ENCODE measurements around the gene EML4.
A peak's percentile ranks its signal among the peaks of the same experiment; 100 is the strongest.

EML4 gene

GRCh38 chr2:42140496-42140895 is 28.7 kb upstream of the EML4 start:
- no peak overlapping the region for H3K27ac ChIP-seq (ENCODE audit: low read depth, low read length)
- H3K4me3 ChIP-seq (ENCODE audit: low read depth, low read length): no peak overlapping the region
- H3K4me1 ChIP-seq (ENCODE audit: control insufficient read depth, insufficient read depth, low read length): peaks cover 22% of the 10 kb centered on the region
- no peaks in the 10 kb centered on the region for H3K9me3 ChIP-seq (ENCODE audit: control insufficient read depth, insufficient read depth, low read length)
- no peaks in the 10 kb centered on the region for H3K27me3 ChIP-seq (ENCODE audit: control insufficient read depth, insufficient read depth, low read length)
- H3K36me3 ChIP-seq (ENCODE audit: control insufficient read depth, insufficient read depth, low read length): no peaks in the 10 kb centered on the region
- no peak overlapping the region for H3K9ac ChIP-seq (ENCODE audit: low read depth, low read length)

DNA sequence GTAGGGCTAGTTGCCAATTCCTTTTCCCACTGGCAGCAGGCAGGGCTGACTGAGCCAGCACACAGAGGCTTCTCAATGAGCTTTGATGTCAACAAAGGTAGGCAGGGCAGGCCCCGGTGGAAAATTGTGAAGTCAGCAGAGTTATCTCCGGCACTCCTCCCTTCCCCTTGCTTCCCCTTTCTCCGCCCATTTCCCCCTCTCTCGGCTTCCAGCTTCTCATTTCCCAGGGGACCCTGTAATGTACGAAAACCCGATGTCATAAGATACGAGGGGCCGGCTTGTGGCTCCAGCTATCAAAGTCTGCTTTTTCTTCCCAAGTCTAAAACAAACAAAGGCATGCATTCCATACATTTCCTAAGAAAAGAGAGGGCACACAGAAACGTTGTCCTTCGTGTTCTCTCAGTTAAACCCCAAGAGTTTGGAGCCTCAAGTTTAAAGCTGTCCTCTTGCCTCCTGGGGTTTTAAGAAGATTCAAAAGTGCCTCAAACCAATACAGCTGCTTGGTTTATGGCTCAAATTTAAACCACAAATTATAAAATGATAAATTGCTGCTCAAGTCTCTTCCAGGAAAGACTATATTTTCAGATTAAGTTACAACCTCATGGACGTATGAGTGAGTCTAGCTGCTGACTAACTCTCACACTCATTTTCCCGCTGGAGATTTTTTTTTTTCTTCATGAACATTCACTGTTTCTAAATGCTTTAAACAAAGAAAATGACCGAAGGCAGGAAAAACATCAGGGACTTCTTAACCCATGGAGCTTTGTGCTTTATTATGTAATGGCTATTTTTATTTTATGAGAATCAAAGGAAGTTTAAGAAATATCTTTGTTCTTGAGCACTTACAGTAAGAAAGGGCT is 27.2 kb upstream of the EML4 start:
- peak overlapping the region; percentile 22; the same call in 1 of the 2 replicates for H3K9ac ChIP-seq (ENCODE audit: low read depth, low read length)
- H3K27me3 ChIP-seq (ENCODE audit: control insufficient read depth, insufficient read depth, low read length): no peaks in the 10 kb centered on the region
- peaks cover 22% of the 10 kb centered on the region for H3K4me1 ChIP-seq (ENCODE audit: control insufficient read depth, insufficient read depth, low read length)
- peak overlapping the region; percentile 83 for H3K27ac ChIP-seq (ENCODE audit: low read depth, low read length)
- H3K9me3 ChIP-seq (ENCODE audit: control insufficient read depth, insufficient read depth, low read length): no peaks in the 10 kb centered on the region
- peak overlapping the region; percentile 40 for H3K4me3 ChIP-seq (ENCODE audit: low read depth, low read length)
- H3K36me3 ChIP-seq (ENCODE audit: control insufficient read depth, insufficient read depth, low read length): no peaks in the 10 kb centered on the region

GRCh38 chr2:42142547-42143184 is 26.5 kb upstream of the EML4 start:
- Histone ChIP-seq H3K4me3 (ENCODE audit: low read depth, low read length) (no peak overlapping the region), H3K4me1 (ENCODE audit: control insufficient read depth, insufficient read depth, low read length) (peaks cover 22% of the 10 kb centered on the region), H3K27ac (ENCODE audit: low read depth, low read length) (peak overlapping the region; percentile 83)

GRCh38 chr2:42147641-42148274 is 21.4 kb upstream of the EML4 start:
- H3K4me1 ChIP-seq (ENCODE audit: control insufficient read depth, insufficient read depth, low read length): peaks cover 2% of the 10 kb centered on the region
- no peaks in the 10 kb centered on the region for H3K27me3 ChIP-seq (ENCODE audit: control insufficient read depth, insufficient read depth, low read length)
- no peaks in the 10 kb centered on the region for H3K36me3 ChIP-seq (ENCODE audit: control insufficient read depth, insufficient read depth, low read length)
- no peak overlapping the region for H3K4me3 ChIP-seq (ENCODE audit: low read depth, low read length)
- H3K9ac ChIP-seq (ENCODE audit: low read depth, low read length): no peak overlapping the region
- H3K9me3 ChIP-seq (ENCODE audit: control insufficient read depth, insufficient read depth, low read length): no peaks in the 10 kb centered on the region
- H3K27ac ChIP-seq (ENCODE audit: low read depth, low read length): no peak overlapping the region

More at GRCh38 chr2:42142547-42143184, 26.5 kb upstream of the EML4 start:
- Histone ChIP-seq H3K9me3 (ENCODE audit: control insufficient read depth, insufficient read depth, low read length) (no peaks in the 10 kb centered on the region), H3K27me3 (ENCODE audit: control insufficient read depth, insufficient read depth, low read length) (no peaks in the 10 kb centered on the region), H3K36me3 (ENCODE audit: control insufficient read depth, insufficient read depth, low read length) (no peaks in the 10 kb centered on the region), H3K9ac (ENCODE audit: low read depth, low read length) (no peak overlapping the region)

GRCh38 chr2:42150159-42150558 is 19.0 kb upstream of the EML4 start:
- Histone ChIP-seq H3K4me1 (ENCODE audit: control insufficient read depth, insufficient read depth, low read length) (peaks cover 9% of the 10 kb centered on the region; the same call in 1 of the 2 replicates), H3K9me3 (ENCODE audit: control insufficient read depth, insufficient read depth, low read length) (no peaks in the 10 kb centered on the region), H3K27me3 (ENCODE audit: control insufficient read depth, insufficient read depth, low read length) (no peaks in the 10 kb centered on the region), H3K4me3 (ENCODE audit: low read depth, low read length) (no peak overlapping the region), H3K9ac (ENCODE audit: low read depth, low read length) (no peak overlapping the region), H3K27ac (ENCODE audit: low read depth, low read length) (no peak overlapping the region), H3K36me3 (ENCODE audit: control insufficient read depth, insufficient read depth, low read length) (no peaks in the 10 kb centered on the region)

- H3K9ac ChIP-seq (ENCODE audit: low read depth, low read length): no peak overlapping the region
- no peak overlapping the region for H3K27ac ChIP-seq (ENCODE audit: low read depth, low read length)
- no peaks in the 10 kb centered on the region for H3K36me3 ChIP-seq (ENCODE audit: control insufficient read depth, insufficient read depth, low read length)
- H3K4me1 ChIP-seq (ENCODE audit: control insufficient read depth, insufficient read depth, low read length): peaks cover 12% of the 10 kb centered on the region; the same call in 1 of the 2 replicates
- H3K27me3 ChIP-seq (ENCODE audit: control insufficient read depth, insufficient read depth, low read length): no peaks in the 10 kb centered on the region
- H3K4me3 ChIP-seq (ENCODE audit: low read depth, low read length): no peak overlapping the region
- H3K9me3 ChIP-seq (ENCODE audit: control insufficient read depth, insufficient read depth, low read length): no peaks in the 10 kb centered on the region
Measured at GRCh38 chr2:42153944-42154581, 15.1 kb upstream of the EML4 start.

GRCh38 chr2:42156721-42157120 is 12.4 kb upstream of the EML4 start:
- Histone ChIP-seq H3K27me3 (ENCODE audit: control insufficient read depth, insufficient read depth, low read length) (no peaks in the 10 kb centered on the region), H3K9ac (ENCODE audit: low read depth, low read length) (no peak overlapping the region)

DNA sequence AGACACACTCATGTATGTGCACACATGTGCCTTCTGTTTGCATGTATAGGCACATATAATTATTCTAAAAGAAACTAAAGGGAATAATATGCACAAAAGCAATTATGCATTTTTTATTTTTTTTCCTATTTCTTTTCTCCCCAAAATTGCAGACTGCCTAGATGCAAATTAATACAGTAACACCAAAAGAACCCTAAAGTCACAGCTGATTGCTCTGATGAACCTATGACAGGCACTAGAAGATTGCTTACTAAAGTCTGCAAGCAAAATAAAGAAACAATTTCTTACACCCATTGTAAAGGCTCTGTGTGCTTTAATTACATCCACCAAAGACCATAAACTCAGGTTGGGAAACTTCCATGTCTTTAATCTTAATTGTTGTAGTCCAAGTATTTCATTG is 7.7 kb upstream of the EML4 start:
- Histone ChIP-seq H3K36me3 (ENCODE audit: control insufficient read depth, insufficient read depth, low read length) (no peaks in the 10 kb centered on the region), H3K4me1 (ENCODE audit: control insufficient read depth, insufficient read depth, low read length) (0 out of 2 replicates have a peak, but pooled peaks cover 3% of the 10 kb centered on the region), H3K9ac (ENCODE audit: low read depth, low read length) (no peak overlapping the region), H3K9me3 (ENCODE audit: control insufficient read depth, insufficient read depth, low read length) (no peaks in the 10 kb centered on the region), H3K27ac (ENCODE audit: low read depth, low read length) (no peak overlapping the region), H3K4me3 (ENCODE audit: low read depth, low read length) (no peak overlapping the region), H3K27me3 (ENCODE audit: control insufficient read depth, insufficient read depth, low read length) (no peaks in the 10 kb centered on the region)

More at GRCh38 chr2:42156721-42157120, 12.4 kb upstream of the EML4 start:
- Histone ChIP-seq H3K9me3 (ENCODE audit: control insufficient read depth, insufficient read depth, low read length) (no peaks in the 10 kb centered on the region), H3K36me3 (ENCODE audit: control insufficient read depth, insufficient read depth, low read length) (no peaks in the 10 kb centered on the region), H3K4me3 (ENCODE audit: low read depth, low read length) (no peak overlapping the region), H3K27ac (ENCODE audit: low read depth, low read length) (no peak overlapping the region), H3K4me1 (ENCODE audit: control insufficient read depth, insufficient read depth, low read length) (peaks cover 12% of the 10 kb centered on the region; the same call in 1 of the 2 replicates)

- H3K36me3 ChIP-seq (ENCODE audit: control insufficient read depth, insufficient read depth, low read length): no peaks in the 10 kb centered on the region
- H3K9ac ChIP-seq (ENCODE audit: low read depth, low read length): no peak overlapping the region
- no peaks in the 10 kb centered on the region for H3K27me3 ChIP-seq (ENCODE audit: control insufficient read depth, insufficient read depth, low read length)
- no peak overlapping the region for H3K27ac ChIP-seq (ENCODE audit: low read depth, low read length)
- H3K4me3 ChIP-seq (ENCODE audit: low read depth, low read length): no peak overlapping the region
- H3K9me3 ChIP-seq (ENCODE audit: control insufficient read depth, insufficient read depth, low read length): no peaks in the 10 kb centered on the region
- peaks cover 2% of the 10 kb centered on the region for H3K4me1 ChIP-seq (ENCODE audit: control insufficient read depth, insufficient read depth, low read length)
Measured at GRCh38 chr2:42163444-42164045, 5.6 kb upstream of the EML4 start.

DNA sequence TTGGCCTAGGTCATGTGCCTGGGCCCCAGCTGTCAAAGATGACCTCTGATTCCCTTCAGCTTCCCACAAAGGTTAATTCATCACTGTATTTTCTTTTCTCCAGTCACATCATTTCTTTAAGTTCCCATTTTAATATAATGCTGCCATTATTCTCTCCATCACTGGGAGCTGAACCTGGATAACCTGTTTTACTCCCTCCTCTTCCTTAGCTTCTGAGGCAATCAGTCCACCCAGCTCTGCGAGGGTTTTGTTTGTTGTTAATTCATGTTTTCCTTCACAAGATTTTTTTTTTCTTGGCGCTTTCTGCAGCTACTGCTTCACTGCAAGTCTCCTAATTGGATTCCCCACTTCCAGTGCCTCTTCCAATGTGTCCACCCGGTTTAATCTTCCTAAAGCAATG is 5.1 kb upstream of the EML4 start:
- Histone ChIP-seq H3K9me3 (ENCODE audit: control insufficient read depth, insufficient read depth, low read length) (no peaks in the 10 kb centered on the region), H3K4me1 (ENCODE audit: control insufficient read depth, insufficient read depth, low read length) (peaks cover 6% of the 10 kb centered on the region), H3K27me3 (ENCODE audit: control insufficient read depth, insufficient read depth, low read length) (no peaks in the 10 kb centered on the region), H3K4me3 (ENCODE audit: low read depth, low read length) (no peak overlapping the region), H3K36me3 (ENCODE audit: control insufficient read depth, insufficient read depth, low read length) (no peaks in the 10 kb centered on the region), H3K9ac (ENCODE audit: low read depth, low read length) (no peak overlapping the region), H3K27ac (ENCODE audit: low read depth, low read length) (no peak overlapping the region)

Measured in HUES48 (cell line).